GM12801 (cell line): Measurements from ENCODE around the gene GRB2.

Source experiments
- TF ChIP-seq, protein P1 (sequence below): IDR thresholded peaks from one replicate; pipeline ENCODE4 v1.5.1; 2011; ENCODE audit warnings: control low read depth; ENCODE audit not compliant: insufficient read length; ENCODE audit errors: extremely low read depth

Gene GRB2

DNA sequence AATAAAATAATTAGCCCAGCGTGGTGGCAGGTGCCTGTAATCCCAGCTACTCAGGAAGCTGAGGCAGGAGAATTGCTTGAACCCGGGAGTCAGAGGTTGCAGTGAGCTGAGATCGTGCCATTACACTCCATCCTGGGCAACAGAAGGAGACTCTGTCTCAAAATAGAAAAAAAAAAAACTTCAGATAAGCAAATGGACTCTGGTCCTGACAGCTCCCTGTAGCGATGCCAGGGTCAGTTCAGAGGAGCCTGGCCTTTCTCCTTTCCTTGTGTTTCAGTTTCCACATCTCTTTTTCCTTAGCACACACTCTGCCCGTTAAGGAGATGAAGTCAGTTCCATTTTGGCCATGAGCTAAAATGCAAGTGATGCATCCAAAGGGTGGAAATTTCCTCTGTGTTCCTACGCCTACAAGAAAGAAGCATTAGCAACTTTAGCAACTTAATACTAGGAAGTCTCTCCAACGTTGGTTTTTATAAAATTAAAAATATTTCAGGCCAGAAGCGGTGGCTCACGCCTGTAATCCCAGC, 11.6 kb upstream of the GRB2 start:
- TF ChIP-seq, protein P1, sequence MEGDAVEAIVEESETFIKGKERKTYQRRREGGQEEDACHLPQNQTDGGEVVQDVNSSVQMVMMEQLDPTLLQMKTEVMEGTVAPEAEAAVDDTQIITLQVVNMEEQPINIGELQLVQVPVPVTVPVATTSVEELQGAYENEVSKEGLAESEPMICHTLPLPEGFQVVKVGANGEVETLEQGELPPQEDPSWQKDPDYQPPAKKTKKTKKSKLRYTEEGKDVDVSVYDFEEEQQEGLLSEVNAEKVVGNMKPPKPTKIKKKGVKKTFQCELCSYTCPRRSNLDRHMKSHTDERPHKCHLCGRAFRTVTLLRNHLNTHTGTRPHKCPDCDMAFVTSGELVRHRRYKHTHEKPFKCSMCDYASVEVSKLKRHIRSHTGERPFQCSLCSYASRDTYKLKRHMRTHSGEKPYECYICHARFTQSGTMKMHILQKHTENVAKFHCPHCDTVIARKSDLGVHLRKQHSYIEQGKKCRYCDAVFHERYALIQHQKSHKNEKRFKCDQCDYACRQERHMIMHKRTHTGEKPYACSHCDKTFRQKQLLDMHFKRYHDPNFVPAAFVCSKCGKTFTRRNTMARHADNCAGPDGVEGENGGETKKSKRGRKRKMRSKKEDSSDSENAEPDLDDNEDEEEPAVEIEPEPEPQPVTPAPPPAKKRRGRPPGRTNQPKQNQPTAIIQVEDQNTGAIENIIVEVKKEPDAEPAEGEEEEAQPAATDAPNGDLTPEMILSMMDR: no peak

DNA sequence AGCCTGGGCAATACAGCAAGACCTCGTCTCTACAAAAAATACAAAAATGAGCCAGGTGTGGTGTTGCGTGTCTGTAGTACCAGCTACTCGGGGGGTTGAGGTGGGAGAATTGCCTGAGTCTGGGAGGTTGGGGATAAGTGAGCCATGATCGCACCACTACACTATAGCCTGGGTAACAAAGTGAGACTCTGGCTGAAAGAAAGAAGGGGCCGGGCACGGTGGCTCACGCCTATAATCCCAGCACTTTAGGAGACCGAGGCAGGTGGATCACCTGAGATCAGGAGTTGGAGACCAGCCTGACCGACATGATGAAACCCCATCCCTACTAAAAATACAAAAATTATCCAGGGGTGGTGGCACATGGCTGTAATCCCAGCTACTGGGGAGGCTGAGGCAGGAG, 10.5 kb upstream of the GRB2 start:
- TF ChIP-seq, protein P1: no peak

DNA sequence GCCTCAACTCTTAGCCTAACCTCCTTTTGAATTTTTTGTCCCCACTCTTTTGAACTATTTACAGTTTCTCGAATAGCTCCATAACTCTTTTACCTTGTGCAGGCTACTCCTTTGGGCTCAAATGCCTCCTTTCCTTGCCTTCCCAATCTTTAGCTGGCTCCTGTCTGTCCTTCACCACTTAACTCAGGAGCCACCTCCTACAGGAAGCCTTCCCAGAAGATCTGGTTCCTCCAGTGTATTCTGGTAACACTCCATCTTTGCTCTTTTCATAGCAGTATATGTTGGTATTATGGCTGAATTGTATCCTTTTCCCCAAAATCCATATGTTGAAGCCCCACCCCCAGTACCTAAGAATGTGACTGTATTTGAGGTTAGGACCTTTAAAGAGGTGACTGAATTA, 9.0 kb upstream of the GRB2 start:
- TF ChIP-seq, protein P1: no peak

DNA sequence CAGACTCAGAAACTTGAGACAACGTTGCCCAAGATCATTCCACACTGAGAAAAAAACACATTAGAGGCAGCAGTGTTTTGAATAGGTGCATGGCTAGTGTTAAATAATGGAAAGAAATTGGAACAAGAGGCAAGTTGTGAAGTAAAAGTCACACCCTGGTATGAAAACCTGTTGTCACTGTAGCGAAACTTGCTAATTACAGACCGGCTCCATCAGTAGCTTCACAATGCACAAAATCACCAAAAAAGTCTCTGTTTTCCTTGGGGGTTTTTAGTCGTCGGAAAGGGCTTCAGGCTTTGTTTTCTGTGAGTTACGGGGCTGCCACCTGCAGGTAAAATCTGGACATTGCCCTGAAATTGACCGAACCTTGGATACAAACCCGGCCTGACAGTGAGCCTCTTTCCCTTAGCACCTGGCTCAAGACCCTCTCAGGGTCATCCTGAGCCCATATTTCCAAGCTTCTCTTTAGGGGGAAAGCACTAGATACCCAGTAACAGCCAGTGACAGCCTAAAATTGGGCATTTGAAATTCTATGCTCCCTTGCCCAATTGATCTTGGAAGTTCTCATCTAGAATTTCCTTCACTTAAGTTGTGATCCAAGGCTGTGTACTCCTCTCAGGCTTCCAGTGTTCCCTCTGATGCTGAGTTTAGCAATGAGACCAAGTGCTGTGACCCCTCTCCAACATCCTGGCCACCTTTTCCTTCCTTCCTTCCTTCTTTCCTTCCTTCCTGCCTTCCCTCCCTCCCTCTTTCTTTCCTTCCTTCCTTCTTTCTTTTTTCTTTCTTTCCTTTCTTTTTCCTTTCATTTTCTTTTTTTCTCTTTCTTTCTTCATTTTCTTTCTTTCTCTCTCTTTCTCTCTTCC, 7.2 kb upstream of the GRB2 start:
- TF ChIP-seq, protein P1: no peak

DNA sequence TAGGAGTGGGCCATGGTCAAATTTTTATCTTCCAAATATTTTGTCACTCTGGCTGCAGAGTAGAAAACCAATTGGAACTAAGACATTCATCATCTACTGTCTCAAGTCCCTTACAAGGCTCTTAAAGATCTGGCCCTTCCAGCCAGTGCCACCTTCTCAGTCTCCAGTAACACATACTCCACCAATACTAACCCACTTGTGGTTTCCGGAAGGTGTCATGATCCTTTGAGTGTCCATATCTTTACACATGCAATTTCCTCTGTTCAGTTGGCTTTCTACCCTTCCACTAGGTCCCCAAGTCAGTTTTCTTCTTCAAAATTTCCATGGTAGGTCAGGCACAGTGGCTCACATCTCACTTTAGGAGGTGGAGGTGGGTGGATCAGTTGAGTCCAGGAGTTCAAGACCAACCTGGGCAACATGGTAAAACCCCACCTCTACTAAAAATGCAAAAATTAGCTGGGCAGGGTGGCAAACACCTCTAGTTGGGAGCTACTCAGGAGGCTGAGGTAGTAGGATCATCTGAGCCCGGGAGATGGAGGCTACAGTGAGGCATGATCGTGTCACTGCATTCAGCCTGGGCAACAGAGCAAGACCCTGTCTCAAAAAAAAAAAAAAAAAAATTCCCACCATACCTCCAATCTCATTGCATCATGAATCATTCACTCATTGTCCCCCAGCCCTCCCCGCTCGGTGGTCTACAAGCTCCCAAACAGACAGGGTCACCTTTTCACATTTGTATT, 6.0 kb upstream of the GRB2 start:
- TF ChIP-seq, protein P1: no peak

DNA sequence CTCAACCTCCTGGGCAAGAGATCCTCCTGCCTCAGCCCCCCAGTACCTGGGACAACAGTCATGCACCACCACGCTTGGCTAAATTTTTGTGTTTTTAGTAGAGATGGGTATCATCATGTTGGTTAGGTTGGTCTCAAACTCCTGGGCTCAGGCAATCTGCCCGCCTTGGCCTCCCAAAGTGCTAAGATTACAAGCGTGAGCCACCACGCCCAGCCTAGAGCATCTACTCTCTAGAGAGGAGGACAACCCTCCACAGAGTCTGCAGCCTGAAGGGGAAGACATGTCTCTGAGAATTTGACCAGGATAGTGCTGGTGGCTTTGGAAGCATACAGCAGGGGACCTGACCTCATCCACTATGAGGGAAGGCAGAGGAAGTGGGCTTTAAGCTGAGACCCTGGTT, 4.7 kb upstream of the GRB2 start:
- TF ChIP-seq, protein P1: no peak

DNA sequence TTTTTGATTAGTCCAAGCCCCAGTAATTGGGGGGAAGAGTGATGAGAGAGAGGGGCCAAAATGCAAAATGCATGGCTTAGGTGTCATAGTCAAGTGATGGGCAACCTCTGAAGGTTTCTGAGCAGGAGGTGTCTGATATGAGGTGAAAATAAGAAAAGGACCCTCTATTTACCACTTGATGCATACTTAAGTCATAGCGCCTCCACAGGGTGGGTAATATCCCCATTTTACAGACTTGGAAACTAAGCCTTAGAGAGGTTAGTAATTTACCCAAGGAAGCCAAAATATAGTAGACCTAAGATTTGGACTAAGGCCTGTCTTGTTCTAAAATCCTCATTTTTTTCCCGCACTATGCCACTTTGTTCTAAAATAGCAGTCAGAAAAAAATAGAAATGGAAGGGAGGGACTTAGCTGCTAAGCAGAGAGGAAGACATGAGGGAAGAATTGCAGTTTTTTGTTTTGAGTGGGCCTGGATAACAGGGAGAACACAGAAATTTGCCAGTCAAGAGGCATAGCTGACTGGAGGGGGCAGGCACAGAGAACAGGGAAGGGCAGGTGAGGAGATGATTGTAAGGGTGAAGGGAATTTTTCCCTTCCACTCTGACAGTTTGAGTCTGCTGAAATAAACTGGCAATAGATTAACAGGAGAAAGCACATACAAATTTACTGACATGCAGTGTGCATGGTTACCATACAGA, 2.3 kb upstream of the GRB2 start:
- TF ChIP-seq, protein P1: no peak
